H54 (cell line): ENCODE data around the gene VPS37C.
"Not testable (repeated sequence)": the region's sequence is repeated elsewhere in the genome, so short reads cannot be mapped to it uniquely, and the experiment has no call there.

Experiments
- DNase-seq: peaks from one replicate; pipeline ENCODE4 v3.0.0; 2011; ENCODE audit warnings: low spot score, mixed read lengths; ENCODE audit not compliant: insufficient read length
- FAIRE-seq: peaks from 3 replicates; lab custom pipeline; 2011; peaks lifted over from hg19 to GRCh38; lab: Jason Lieb, UNC
- POLR2A ChIP-seq: IDR thresholded peaks from 2 replicates; pipeline ENCODE4 v1.6.1; 2011; ENCODE audit warnings: low read depth, mild to moderate bottlenecking, low read length

The VPS37C gene

DNA sequence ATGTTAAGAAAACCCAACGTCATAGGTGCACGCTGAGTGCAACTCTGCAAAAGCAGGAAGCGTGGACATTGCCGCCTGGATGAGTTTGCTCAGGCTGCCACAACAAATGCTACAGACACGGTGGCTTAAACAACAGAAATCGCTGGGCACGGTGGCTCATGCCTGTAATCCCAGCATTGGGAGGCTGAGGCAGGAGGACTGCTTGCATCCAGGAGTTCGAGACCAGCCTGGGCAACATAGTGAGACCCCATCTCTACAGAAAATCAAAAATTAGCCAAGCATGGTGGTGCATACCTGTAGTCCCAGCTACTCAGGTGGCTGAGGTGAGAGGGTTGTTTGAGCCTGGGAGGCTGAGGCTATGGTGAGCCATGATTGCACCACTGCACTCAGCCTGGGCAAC is 28.7 kb upstream of the VPS37C start:
- no peak for FAIRE-seq
- no peak for TF ChIP-seq POLR2A
- DNase-seq, result no peak

DNA sequence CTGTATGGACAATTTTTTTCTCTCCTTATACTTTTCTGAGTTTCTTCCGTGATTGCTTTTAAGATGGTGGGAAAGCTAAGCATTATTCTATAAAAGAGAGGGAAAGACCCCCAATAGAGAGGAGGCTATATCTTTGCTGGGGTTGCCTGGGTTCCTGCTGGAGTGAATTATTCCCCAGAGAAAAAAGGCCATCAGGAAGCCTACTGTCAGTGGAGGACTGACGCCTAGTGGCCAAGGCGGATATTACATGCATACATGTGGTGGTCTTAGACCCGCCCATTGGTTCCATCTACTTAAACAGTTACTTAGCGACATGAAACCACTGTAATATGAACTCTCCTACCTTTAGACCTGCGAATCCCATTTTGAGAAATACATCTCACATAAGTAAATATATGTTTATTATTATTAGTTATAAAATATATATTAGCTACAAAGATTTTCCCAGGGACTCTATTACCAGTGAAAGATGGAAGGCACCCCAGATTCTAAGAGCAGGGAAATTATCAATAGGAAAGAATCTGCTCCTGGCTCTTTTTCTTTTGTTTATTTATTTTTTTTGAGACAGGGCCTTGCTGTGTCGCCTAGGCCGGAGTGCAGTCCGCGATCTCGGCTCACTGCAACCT is 26.4 kb upstream of the VPS37C start:
- FAIRE-seq (no peak), DNase-seq (peak; percentile 67)
- no peak for TF ChIP-seq POLR2A

DNA sequence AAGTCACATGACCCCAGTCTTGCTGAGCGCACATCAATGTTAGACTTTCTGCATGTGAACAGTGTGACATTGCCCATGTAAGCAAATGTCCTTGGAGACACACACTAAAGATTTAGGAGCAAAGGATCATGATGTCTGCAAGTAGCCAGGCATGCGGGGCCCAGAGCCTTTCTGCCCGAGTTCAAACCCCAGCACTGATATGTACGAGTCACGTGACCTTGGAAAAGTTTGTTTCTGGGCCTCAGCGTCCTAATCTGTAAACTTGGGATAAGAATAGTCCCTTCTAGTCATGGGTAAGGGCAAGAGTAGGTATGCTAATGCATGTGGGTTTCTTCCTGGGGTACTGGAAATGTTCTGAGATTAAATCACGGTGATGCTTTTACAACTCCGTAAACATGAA is 25.3 kb upstream of the VPS37C start:
- FAIRE-seq (no peak), DNase-seq (no peak)
- TF ChIP-seq POLR2A, result no peak

DNA sequence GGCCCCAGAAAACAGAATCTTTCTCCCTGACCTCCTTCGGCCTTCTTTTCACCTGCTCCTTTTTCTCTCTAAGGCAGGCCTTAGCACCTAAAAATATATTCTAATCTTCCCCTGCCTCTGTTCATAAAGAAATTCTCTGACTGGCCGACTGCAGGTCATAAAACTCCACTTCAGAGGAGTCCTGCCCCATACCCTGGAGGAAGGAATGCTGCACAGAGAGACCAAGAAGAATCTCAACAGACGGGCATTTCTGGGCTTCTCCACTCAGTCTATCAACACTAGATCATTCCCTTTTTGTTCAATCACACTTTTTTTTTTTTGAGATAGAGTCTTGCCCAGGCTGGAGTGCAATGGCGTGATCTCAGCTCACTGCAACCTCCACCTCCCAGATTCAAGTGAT is 22.4 kb upstream of the VPS37C start:
- FAIRE-seq (no peak), DNase-seq (no peak)
- no peak for TF ChIP-seq POLR2A

DNA sequence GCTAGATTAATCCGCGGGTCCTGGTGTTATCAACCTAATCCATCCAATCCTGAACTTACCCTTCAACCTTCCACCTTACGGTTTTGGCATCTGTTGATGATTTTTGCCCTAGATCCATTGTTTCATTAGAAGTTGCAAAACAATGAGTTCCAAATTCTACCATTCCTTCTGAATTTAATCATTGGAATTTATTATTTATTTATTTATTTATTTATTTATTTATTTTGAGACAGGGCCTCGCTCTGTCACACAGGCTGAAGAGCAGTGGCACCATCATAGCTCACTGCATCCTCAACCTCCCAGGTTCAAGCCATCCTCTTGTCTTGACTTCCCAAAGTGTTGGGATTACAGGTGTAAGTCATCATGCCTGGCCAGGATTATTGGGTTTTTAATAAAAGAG is 20.3 kb upstream of the VPS37C start:
- no peak for DNase-seq
- no peak for FAIRE-seq

DNA sequence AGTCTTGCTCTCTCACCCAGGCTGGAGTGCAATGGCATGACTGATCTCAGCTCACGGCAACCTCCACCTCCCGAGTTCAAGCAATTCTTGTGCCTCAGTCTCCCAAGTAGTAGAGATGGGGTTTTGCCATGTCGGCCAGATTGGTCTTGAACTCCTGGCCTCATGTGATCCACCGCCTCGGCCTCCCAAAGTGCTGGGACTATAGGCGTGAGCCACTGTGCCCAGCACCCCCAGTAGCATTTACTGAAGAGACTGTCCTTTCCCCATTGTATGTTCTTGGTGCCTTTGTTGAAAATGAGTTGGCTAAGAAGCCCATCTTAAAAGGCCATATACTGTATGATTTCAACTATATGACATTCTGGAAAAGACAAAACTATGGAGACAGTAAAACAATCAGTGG is 19.0 kb upstream of the VPS37C start:
- FAIRE-seq, result not testable (repeated sequence)

More for the DNA sequence above, 20.3 kb upstream of the VPS37C start:
- TF ChIP-seq POLR2A, result no peak

DNA sequence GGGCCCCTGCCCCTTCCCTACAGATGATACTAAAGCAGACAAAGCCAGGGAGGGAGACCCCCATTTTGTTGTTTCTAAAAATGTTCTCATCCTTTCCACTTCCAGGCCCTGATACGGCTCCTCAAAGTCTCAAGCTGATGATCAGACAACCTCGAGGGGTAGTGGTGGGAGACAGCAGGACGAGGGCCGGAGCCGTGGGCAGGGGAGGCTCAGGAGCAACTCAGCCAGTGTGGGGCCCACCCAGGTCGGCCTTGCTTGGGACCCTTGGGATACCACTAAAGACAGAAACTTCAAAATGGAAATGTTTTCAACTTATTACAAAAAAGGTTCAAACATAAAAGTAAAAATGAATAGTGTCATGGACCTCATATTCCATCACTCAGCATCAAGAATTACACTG is 15.2 kb upstream of the VPS37C start:
- FAIRE-seq (no peak), DNase-seq (no peak)
- no peak for TF ChIP-seq POLR2A

More for the DNA sequence above, 19.0 kb upstream of the VPS37C start:
- DNase-seq, result not testable (repeated sequence)

DNA sequence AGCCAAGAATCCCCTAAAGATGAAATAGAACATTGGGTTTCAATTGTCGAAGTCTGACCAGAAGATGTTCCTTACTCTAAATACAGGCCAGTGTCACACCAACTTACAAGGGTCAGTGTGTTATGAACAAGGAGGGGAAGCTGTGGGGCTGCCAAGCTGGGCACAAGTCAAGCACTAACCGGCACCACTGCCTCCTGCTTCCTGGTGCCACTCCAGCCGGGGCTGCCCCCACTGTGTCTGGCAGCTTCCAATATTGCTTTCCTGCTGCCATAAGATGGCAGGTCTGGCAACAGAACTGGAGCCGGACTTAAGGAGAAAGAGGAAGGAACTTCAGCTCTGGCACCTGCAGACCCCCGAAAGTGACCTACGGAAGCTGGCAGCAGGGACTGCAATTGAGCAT is 13.7 kb upstream of the VPS37C start:
- DNase-seq (no peak), FAIRE-seq (no peak)
- no peak for TF ChIP-seq POLR2A

DNA sequence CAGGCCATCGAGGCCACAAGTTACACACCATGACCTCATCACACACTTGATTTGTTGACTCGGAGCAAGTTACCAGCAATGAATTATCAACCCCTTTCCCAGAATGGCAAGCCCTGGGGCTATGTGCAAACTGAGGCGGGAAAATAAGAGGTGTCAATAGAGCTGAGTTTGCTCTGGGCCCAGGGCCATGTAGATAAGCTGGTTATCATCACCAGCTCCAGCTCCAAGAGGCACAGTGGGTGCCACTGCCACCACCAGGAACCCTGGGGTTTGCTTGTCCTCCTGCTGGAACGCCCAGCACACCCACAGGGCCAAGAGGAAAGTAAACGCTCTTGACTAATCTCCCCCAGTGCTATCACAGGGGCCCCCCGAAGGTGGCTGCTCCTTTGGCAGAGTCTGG is 13.0 kb upstream of the VPS37C start:
- DNase-seq, result no peak
- no peak for TF ChIP-seq POLR2A
- no peak for FAIRE-seq

DNA sequence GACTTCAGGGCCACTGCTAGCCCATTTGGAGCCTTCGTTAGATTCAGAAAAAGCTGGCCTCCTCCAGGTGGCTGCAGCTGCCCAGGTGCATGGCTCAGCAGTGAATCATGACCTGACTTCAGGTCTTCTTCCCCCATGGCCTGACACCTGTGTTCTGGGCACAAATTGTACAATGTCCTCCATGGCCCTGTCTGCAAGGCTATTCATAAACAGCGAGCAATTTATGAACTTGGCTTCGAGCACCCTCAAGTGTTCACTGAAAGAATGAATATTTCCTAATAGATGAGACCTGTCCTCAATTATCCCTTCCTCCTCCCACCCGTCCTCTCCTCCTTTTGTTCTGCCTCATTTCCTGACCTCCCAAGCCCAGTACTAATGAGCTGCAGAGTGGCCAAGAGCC is 12.2 kb upstream of the VPS37C start:
- no peak for TF ChIP-seq POLR2A
- DNase-seq (no peak), FAIRE-seq (no peak)

DNA sequence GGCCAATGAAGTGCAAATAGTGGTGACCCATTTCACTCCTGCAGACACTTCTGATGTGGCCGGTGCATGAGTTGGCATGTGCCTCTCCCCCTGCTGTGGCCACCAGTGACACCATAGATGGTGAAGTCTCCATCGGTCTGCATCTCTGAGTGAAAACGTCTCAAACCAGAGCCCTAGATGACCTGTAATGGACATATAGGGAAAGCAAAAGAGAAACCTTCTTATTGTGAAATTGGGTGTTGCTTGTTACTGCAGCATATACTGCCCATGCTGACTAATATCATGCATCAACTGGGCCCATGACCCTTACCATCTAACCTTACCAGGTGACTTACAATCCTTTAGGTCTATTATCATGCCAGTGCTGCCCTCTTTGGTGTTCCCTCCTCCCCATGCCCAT is 11.7 kb upstream of the VPS37C start:
- TF ChIP-seq POLR2A, result no peak
- no peak for FAIRE-seq
- DNase-seq, result no peak

DNA sequence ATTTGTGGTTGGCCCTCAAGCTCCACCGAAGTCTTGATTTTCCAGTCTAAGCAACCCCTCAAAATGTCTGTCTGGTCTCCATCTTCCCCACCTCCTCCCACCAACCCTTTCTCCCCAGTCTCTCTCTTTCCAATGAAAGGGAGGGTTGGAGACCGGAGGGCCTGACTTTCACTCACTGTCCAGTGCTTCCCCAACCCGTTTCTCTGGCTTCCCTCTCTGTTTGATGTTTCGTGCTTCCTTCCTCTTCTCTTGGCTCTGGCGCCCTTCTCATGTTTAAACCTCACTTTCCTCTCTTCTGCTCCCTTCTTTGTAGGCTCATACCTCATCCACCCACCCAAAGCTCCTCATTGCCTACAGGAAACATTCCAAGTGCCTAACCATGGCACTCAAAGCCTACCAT is 11.1 kb upstream of the VPS37C start:
- FAIRE-seq, result no peak
- TF ChIP-seq POLR2A, result no peak
- DNase-seq, result no peak

DNA sequence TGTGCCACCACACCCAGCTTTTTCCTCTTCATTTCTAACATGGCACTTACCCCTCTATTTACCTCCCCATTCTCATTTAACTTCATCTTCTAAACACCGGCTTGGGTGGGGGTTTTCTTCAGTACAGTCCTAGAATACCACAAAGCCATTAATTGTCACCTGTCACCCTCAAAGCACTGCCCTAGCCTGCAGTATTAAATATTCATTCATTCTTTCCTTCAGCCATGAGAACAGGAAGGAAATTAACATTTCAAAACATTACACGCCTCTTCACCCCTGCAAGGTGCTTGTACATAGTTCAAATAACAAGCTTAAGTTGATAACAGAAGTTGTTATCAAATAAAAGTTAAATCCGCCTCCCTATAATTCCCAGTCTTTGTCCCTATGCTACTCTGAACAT is 10.7 kb upstream of the VPS37C start:
- no peak for DNase-seq
- no peak for TF ChIP-seq POLR2A
- FAIRE-seq, result no peak

DNA sequence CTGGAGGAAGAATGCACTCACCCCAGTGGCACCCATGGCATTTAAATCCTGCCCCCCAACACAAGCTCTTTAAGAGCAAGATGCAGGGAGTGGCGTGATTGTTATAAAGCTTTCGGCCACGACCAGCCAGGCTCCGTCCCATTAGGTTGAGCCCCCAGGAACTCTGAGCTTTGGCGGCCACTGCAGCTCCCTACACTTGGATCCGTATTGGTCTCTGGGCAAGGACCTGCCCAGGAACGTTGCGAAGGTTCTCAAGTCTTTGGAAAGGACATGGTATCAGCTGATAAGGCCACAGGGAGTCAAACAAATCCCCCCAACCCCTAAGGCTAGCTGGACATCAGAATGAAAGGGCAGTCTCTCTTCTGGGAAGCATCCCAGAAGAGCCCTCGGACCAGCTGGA is 9.3 kb upstream of the VPS37C start:
- FAIRE-seq (no peak), DNase-seq (no peak)
- no peak for TF ChIP-seq POLR2A

DNA sequence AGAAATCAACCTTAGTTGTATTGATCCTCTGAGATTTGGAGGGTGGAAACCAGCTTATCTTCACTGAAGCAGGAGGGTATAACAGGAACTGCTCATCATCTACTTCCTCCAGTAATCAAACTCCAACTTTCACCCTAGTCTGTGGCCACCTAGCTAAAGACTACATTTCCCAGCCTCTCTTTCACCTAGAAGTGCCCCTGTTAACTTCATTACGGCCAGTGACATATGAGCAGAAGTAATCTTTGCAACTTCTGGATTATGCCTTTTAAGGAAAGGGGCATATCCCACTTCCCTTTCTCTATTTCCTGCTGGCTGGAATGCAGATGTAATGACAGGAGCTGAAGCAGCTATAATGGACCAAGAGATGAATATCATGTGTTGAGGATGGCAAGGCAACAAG is 7.6 kb upstream of the VPS37C start:
- no peak for TF ChIP-seq POLR2A
- FAIRE-seq (no peak), DNase-seq (no peak)
